ENCODE measurements around the gene TMEM101.

Gene TMEM101

DNA sequence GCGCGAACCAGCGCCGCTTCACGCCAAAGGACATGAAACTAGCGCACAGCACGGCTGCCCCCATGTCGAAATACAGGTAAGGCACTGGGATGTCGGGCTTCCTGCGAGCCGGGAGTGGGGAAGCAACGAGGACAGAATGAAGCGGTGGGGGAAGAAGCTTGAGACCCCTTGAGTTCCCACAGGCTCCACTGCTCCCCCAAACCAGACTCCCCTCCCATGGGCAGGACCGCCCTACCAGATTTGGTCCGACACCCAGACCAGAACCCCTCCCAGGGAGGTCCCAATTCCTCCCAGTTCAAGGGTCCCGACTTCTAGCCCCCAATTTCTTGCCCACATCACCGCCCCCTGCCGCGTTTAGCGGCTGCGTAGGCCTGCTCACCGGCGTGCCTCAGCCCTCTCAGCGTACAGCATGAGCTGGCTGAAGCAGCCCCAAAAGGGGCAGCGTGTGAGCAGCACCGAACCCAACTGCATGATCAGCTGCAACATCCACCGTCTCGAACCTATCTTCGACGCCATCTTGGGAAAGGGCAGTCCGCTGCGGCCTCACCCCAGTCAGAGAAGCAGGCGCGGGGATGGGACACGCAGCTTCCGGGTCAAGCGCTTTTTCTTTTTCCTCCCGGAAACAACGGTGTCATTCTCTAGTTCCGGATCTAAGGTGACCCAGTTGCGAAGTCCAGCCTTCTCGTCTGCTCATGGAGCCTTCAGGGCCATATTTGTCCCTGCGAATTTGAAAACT lies at the start of gene TMEM101:
Gene TMEM101 (minus strand): TSS at position 527 of the 736 bp plus-strand sequence. CDS start 11 bp downstream, at position 516.
- H3K36me3 ChIP-seq (replicated peaks), result no peaks in the 10 kb centered on the region
- peak; percentile 89 for DNase-seq
- TF ChIP-seq, protein P1, sequence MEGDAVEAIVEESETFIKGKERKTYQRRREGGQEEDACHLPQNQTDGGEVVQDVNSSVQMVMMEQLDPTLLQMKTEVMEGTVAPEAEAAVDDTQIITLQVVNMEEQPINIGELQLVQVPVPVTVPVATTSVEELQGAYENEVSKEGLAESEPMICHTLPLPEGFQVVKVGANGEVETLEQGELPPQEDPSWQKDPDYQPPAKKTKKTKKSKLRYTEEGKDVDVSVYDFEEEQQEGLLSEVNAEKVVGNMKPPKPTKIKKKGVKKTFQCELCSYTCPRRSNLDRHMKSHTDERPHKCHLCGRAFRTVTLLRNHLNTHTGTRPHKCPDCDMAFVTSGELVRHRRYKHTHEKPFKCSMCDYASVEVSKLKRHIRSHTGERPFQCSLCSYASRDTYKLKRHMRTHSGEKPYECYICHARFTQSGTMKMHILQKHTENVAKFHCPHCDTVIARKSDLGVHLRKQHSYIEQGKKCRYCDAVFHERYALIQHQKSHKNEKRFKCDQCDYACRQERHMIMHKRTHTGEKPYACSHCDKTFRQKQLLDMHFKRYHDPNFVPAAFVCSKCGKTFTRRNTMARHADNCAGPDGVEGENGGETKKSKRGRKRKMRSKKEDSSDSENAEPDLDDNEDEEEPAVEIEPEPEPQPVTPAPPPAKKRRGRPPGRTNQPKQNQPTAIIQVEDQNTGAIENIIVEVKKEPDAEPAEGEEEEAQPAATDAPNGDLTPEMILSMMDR (IDR thresholded peaks at IDR 0.05; ENCODE audit: low read depth, low read length, missing control alignments), result no peak
- peak within 1 kb of the TSS; percentile 49 for H3K27ac ChIP-seq
- H3K4me3 ChIP-seq (ENCODE audit: low read depth, low read length), result peak within 1 kb of the TSS; percentile 90
- in situ Hi-C loops (cut with HindIII; ENCODE audit: low pct_ligation_motif_present, low sequenced_read_pairs), result no loop called here
- no peaks in the 10 kb centered on the region for H3K27me3 ChIP-seq (replicated peaks)

DNA sequence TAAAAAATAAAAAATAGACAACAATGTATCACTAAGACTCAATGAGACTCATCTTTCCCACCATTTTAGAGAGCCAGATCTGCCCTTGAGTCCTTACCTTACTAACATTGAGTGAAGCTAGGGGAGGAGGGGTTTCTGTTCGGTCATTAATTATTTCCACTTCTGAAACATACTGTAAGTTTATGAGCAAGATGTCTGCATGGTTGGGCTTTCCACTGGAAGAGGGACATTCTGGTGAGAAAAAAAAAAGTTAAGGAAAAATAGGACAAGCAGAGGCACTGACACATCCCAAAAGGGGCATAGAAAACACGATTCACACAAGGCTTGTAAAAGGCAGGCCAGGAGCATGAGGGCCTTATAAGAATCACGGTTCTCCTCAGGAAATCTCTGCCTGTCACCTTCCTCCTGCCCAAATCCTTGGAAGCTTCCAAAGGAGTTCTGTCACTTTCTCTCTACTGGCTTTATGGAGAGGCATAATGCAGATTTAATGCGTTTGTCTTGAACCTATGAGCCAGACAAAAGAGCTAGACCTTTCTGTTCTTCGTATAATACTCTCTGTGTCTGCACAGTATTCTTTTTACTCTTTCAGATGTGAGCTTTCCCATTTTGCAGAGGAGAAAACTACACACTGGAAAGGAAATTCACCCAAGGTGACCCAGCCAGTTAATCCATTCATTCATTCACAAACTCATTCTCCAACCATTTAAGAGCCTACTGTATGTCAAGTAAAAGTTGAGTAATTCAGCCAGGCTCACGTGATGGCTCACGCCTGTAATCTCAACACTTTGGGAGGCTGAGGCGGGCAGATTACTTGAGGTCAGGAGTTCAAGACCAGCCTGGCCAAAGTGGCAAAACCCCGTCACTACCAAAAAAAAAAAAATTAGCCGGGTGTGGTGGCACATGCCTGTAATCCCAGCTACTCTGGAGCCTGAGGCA lies 49.2 kb upstream of the TMEM101 start:
- Histone ChIP-seq H3K27ac (no peak overlapping the region), H3K36me3 (replicated peaks) (peaks cover 31% of the 10 kb centered on the region), H3K4me3 (ENCODE audit: low read depth, low read length) (no peak overlapping the region), H3K27me3 (replicated peaks) (no peaks in the 10 kb centered on the region)
- TF ChIP-seq, protein P1 (IDR thresholded peaks at IDR 0.05; ENCODE audit: low read depth, low read length, missing control alignments), result no peak
- in situ Hi-C loops (cut with HindIII; ENCODE audit: low pct_ligation_motif_present, low sequenced_read_pairs), result no loop called here
- no peak for DNase-seq

DNA sequence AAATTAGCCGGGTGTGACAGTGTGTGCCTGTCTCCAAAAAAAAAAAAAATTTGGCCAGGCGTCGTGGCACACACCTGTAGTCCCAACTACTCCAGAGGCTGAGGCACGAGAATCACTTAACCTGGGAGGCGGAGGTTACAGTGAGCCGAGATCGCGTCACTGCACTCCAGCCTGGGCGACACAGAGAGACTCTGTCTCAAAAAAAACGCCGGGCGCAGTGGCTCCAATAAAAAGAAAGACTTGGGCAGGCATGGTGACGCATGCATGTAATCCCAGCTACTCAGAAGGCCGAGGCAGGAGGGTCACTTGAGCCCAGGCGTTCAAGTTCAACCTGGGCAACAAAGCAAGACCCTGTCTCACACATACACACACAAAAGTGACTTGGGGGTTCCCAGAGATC lies 48.1 kb upstream of the TMEM101 start:
- Histone ChIP-seq H3K27ac (no peak overlapping the region), H3K4me3 (ENCODE audit: low read depth, low read length) (no peak overlapping the region), H3K27me3 (replicated peaks) (no peaks in the 10 kb centered on the region), H3K36me3 (replicated peaks) (peaks cover 39% of the 10 kb centered on the region)
- DNase-seq, result no peak
- TF ChIP-seq, protein P1 (IDR thresholded peaks at IDR 0.05; ENCODE audit: low read depth, low read length, missing control alignments), result no peak
- in situ Hi-C loops (cut with HindIII; ENCODE audit: low pct_ligation_motif_present, low sequenced_read_pairs), result no loop called here

DNA sequence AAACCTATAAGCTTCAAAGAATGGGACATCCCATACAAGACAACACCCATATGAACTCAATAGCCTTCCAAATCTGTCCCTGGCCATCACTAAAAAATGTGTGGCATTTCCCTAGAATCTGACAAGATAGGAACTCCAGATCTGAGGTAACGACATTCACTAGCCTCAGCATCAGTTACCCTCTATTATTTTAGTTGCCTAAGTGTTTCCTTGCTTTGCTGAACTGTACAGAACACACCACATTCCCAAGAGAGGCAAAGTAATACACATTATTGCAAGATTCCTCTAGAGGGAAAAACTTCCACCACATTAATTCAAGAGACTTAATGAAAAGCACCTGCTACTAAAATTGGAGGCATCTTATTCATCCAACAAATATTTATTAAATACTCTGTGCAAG lies 46.7 kb upstream of the TMEM101 start:
- TF ChIP-seq, protein P1 (IDR thresholded peaks at IDR 0.05; ENCODE audit: low read depth, low read length, missing control alignments), result no peak
- DNase-seq, result no peak
- Histone ChIP-seq H3K4me3 (ENCODE audit: low read depth, low read length) (no peak overlapping the region), H3K36me3 (replicated peaks) (peaks cover 43% of the 10 kb centered on the region), H3K27ac (no peak overlapping the region), H3K27me3 (replicated peaks) (no peaks in the 10 kb centered on the region)
- in situ Hi-C loops (cut with HindIII; ENCODE audit: low pct_ligation_motif_present, low sequenced_read_pairs), result no loop called here

DNA sequence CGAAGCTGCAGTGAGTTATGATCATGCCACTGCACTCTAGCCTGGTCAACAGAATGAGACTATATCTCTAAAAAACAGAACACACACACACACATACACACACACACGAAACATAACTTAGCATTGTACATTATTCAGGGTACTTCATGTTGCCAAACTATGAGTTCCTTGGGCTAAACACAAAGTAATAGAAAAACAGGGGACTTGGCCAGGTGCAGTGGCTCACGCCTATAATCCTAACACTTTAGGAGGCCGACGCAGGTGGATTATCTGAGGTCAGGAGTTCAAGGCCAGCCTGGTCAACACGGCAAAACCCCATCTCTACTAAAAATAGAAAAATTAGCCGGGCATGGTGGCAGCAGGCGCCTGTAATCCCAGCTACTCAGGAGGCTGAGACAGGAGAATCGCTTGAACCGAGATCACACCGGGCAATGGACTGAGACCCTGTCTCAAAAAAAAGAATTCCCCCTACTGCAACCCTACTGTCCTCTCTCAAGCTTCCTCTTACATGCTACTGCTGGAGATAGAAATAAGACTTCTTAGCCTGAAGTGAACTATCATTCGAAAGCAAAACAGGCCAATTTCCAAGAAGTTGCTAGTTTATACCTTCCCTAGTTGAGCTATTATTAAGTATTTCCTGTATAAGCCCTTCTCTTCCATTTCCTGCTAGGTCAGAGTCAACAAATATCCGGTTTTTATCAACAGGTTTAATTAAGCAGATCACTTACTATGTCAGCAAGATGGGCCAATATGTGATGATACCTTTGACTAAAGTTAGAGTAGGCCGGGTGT lies 44.5 kb upstream of the TMEM101 start:
- Histone ChIP-seq H3K36me3 (replicated peaks) (peaks cover 49% of the 10 kb centered on the region), H3K27ac (no peak overlapping the region), H3K4me3 (ENCODE audit: low read depth, low read length) (no peak overlapping the region), H3K27me3 (replicated peaks) (no peaks in the 10 kb centered on the region)
- TF ChIP-seq, protein P1 (IDR thresholded peaks at IDR 0.05; ENCODE audit: low read depth, low read length, missing control alignments), result no peak
- in situ Hi-C loops (cut with HindIII; ENCODE audit: low pct_ligation_motif_present, low sequenced_read_pairs), result no loop called here
- no peak for DNase-seq
